NCI-H1694 (cell line): Measurements from ENCODE around the gene POTEJ.
"Not testable (repeated sequence)": the region's sequence is repeated elsewhere in the genome, so short reads cannot be mapped to it uniquely, and the experiment has no call there.

ENCODE experiments used
- DNase-seq: peaks from one replicate; lab custom pipeline; 2025; lab: John Stamatoyannopoulos, UW

POTEJ gene

GRCh38 chr2:130601648-130602302, 9.5 kb upstream of the POTEJ start:
- not testable (repeated sequence) for DNase-seq

DNA sequence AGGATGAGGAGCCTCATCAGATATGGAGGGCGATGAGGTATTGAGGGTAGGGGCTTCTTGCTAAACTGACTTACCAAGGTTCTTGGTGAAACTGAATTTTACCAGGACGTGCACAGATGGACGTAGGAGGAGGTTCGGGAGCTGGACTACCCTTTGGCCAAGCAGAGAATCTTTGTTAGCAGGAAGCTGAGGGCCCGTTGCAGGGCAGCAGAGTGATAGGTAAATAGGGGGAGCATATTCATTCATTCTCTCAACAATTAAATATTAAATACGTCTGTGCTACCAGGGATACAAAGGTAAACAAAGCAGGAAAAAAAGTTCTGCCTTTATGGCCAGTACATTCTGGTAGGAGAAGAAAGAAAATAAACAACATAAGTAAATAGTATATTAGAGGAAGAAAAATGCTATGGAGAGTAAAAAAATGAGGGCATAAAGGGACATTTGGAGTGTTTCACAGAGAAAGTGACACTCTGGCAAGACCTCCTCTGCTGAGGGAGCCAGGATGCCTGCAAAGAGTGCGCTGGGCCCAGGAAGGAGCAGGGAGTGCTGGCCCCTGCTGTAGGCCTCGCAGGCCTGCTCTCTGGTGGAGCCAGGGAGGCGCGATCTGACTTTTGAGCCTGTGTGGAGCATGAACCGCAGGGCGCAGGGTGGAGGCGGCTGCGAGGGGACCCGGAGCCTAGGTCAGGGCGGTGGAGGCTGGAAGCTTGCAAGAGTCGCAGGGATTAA, 2.8 kb upstream of the POTEJ start:
- not testable (repeated sequence) for DNase-seq

GRCh38 chr2:130609002-130609920, 2.0 kb upstream of the POTEJ start:
- DNase-seq = not testable (repeated sequence)

DNA sequence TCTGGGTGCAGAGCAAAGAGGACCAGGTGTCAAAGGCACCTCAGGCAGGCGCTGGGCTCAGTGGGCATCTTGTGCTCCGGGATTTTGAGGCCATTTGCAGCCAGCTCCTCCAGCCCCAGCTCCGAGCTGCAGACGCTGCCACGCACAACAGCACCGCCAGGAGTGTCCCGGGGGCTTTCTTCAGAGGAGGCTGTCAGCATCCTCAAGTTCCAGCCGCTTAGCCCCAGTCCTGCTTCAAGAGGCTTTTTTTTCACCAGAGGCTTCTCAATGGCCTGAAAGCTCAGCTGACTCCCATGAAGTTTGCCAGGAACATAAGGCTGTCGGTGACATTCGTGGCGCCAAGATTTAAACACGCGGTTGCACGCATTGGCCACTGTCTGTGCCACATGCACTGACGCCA, 754 bp upstream of the POTEJ start:
- DNase-seq = not testable (repeated sequence)

- not testable (repeated sequence) for DNase-seq
Observed at GRCh38 chr2:130628784-130629475, 17.7 kb downstream of the POTEJ start.

DNA sequence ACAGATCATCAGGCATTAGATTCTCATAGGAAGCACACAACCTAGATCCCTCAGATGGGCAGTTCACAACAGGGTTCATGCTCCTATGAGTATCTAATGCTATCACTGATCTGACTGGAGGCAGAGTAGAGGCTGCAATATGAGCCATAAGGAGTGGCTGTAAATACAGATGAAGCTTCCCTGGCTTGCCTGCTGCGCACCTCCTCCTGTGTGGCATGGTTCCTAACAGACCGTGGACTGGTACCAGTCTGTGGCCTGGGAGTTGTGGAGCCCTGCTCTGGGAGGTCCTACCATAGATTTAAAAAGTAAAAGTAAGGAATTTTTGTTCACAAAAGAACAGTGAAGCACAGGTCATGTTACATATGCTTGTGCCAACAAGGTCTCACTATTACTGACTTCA, 27.7 kb downstream of the POTEJ start:
- not testable (repeated sequence) for DNase-seq

GRCh38 chr2:130641688-130642087, 30.4 kb downstream of the POTEJ start:
- not testable (repeated sequence) for DNase-seq

- DNase-seq = not testable (repeated sequence)
Observed at GRCh38 chr2:130649285-130649684, 38.0 kb downstream of the POTEJ start.

- DNase-seq = not testable (repeated sequence)
Observed at GRCh38 chr2:130664506-130664905, 53.3 kb downstream of the POTEJ start.

- not testable (repeated sequence) for DNase-seq
Observed at GRCh38 chr2:130665596-130665995, 54.4 kb downstream of the POTEJ start.

DNA sequence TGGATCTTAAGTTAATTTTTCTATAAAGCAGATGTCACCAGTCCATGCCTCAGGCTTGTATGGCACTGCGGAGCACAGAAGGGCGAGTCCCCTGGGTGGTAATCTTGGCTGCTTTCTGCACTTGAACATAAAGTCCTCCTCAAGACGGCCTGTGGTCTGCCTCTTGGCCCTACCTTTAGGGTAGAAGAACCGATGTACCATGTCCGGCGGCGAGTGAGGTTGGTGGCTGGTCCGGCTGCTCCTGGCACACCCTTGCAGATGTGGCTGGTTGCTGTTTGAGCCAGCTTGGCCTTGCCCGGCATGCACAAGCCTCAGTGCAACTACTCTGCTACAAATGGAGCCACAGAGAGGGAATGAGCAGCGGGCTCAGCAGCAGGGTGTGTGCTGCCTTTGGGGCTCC, 56.3 kb downstream of the POTEJ start:
- not testable (repeated sequence) for DNase-seq

DNA sequence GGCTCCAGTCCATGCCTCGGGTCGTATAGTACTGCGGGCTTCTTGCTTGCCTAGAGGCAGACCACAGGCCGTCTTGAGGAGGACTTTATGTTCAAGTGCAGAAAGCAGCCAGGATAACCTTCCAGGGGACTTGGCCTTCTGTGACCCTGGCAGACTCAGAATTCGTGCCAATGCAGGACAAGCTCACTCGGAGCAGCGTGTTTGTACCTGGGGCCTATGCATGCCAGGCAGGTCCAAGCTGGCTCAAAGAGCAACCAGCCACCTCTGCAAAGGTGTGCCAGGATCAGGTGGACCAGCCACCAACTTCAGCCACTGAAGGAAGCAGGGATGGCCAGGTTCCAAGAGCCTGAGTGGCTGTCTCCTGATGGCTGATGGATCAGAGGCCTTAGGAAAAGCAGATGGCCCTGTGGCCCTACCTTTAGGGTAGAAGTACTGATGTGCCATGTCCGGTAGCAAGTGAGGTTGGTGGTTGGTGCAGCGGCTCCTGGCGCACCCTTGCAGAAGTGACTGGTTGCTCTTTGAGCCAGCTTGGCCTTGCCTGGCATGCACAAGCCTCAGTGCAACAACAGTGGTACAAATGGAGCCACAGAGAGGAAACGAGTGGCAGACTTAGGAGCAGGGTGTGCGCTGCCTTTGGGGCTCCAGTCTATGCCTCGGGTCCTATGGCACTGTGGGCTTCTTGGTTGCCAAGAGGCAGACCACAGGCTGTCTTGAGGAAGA, 58.9 kb downstream of the POTEJ start:
- not testable (repeated sequence) for DNase-seq

DNA sequence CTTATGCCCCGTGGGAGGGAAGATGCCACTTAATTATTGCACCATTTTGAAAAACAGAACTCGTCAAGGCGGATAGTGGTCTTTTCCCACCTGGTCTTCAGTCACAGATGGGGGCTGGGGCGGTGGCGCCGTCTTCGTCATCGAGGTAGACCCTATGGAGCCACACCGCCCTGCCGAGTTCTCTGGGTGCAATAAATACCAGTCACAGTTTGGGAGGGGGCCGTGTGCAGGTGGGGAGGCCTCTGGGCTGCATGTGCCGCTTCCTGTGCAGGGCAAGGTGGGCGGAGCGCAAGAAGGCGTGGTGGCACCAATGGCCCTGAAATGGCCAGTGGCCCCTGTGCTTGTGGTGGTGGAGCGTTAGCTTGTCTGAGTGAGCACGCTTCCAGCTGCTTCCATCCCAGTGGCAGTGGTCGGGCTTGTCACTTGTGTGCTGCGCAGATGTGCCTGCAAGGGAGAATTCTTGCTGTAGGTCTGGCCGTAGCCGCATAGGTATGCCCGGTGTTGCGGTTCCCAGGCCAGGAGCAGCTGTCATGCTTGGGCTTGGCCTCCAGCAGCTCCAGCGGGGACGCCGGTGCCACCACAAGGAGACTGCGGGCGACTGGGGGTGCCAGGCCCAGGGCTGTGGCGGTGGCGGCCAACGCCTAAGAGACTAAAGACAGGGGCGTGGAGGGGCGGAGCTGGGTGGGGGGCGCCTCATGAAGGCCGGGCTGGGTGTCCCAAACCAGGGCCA, 81.0 kb downstream of the POTEJ start:
- DNase-seq = not testable (repeated sequence)

GRCh38 chr2:130693474-130693873, 82.2 kb downstream of the POTEJ start:
- DNase-seq = not testable (repeated sequence)

- not testable (repeated sequence) for DNase-seq
Observed at GRCh38 chr2:130703250-130703649, 92.0 kb downstream of the POTEJ start.
